HepG2 (cell line): ENCODE results near the gene HMCN1. TPM values are rescaled to one million over a fixed set of nuclear protein-coding genes. Genes with fewer than 3 reads are reported as not detected.

ENCODE experiments used
- ATAC-seq: fragments of 200-7000 bp; cut with Tn5 transposase; 3 replicates; pipeline ENCODE4 v1.9.1; 2020; ENCODE audit warnings: mild to moderate bottlenecking, moderate library complexity
- BruUV-seq: library from RNA; stranded (reverse); fragments of 400-500 nt; replicated peaks from 2 replicates; lab custom pipeline; 2021; lab: Mats Ljungman, UMichigan
- CTCF ChIA-PET: fragments of 300-600 bp; formaldehyde crosslinking; extraction: SDS; loops from one replicate; lab custom pipeline; 2021; ENCODE audit warnings: low total read pairs, inconsistent platforms, low intra/inter-chr PET ratio; lab: Yijun Ruan, JAX
- POLR2A ChIA-PET: fragments of 350-600 bp; sonication (Branson Sonifier 250); formaldehyde crosslinking; loops from one replicate; lab custom pipeline; 2020; ENCODE audit warnings: antibody characterized with exemption, inconsistent platforms; lab: Yijun Ruan, JAX
- DNase-seq: peaks from one replicate; pipeline ENCODE4 v3.0.0-alpha.2; 2015; ENCODE audit warnings: low spot score
- FAIRE-seq: peaks from 3 replicates; lab custom pipeline; 2011; peaks lifted over from hg19 to GRCh38; lab: Jason Lieb, UNC
- H2AFZ ChIP-seq: one replicate; pipeline ENCODE4 v1.6.1; 2011; ENCODE audit warnings: low read length, inconsistent platforms
- H3K27ac ChIP-seq: fragments of 300-600 bp; 3 replicates; pipeline ENCODE4 v1.8.0; 2011; ENCODE audit warnings: mixed run types, mild to moderate bottlenecking, mixed read lengths, low read length, inconsistent platforms; ENCODE audit not compliant: insufficient read depth; ENCODE audit errors: extremely low read length
- H3K27me3 ChIP-seq, 2 experiments: fragments of 200-600 bp in 1 of 2; 2 replicates in 1 of 2; 3 replicates in 1 of 2; pipeline versions ENCODE4 v1.6.0 to v1.8.0; 2011; ENCODE audit warnings: low read length in 2 of 2, mild to moderate bottlenecking in 2 of 2, moderate library complexity in 2 of 2, inconsistent platforms in 1 of 2; ENCODE audit not compliant: insufficient read depth in 2 of 2, control insufficient read depth in 1 of 2
- H3K36me3 ChIP-seq, 2 experiments: fragments of 200-600 bp in 1 of 2; replicated peaks in 1 of 2; 2 replicates in 1 of 2; 3 replicates in 1 of 2; pipeline versions ENCODE4 v1.5.1 to v1.8.0; 2011; ENCODE audit warnings: low read length in 2 of 2, inconsistent platforms in 1 of 2; ENCODE audit not compliant: insufficient read depth in 2 of 2, control insufficient read depth in 1 of 2
- H3K4me1 ChIP-seq: 2 replicates; pipeline ENCODE4 v1.5.1; 2012; ENCODE audit warnings: low read length, inconsistent platforms; ENCODE audit not compliant: insufficient read depth
- H3K4me2 ChIP-seq: 2 replicates; pipeline ENCODE4 v1.6.0; 2011; ENCODE audit warnings: low read depth, low read length, inconsistent platforms
- H3K4me3 ChIP-seq, 3 experiments: fragments of 200-600 bp in 1 of 3; sonication (generic), shearing (Covaris generic) in 1 of 3; replicated peaks in 1 of 3; 2 replicates each; pipeline ENCODE4 v1.5.1; 2011 to 2016; ENCODE audit warnings: low read length in 3 of 3, inconsistent platforms in 2 of 3, low read depth in 2 of 3, mild to moderate bottlenecking in 2 of 3, control low read depth in 1 of 3, mixed read lengths in 1 of 3; ENCODE audit not compliant: insufficient read depth in 1 of 3
- H3K79me2 ChIP-seq: one replicate; pipeline ENCODE4 v1.6.1; 2011; ENCODE audit warnings: low read length, inconsistent platforms; ENCODE audit not compliant: insufficient read depth
- H3K9ac ChIP-seq: 2 replicates; pipeline ENCODE4 v1.6.0; 2011; ENCODE audit warnings: mild to moderate bottlenecking, low read depth, low read length, inconsistent platforms; ENCODE audit not compliant: insufficient read depth
- H3K9me3 ChIP-seq: 2 replicates; pipeline ENCODE4 v1.5.1; 2012; ENCODE audit warnings: mild to moderate bottlenecking, low read length
- H4K20me1 ChIP-seq: 2 replicates; pipeline ENCODE4 v1.6.0; 2011; ENCODE audit warnings: inconsistent platforms, mild to moderate bottlenecking, low read length, moderate library complexity; ENCODE audit not compliant: insufficient read depth
- ATRX ChIP-seq: sonication (generic); formaldehyde crosslinking; IDR thresholded peaks from 2 replicates; pipeline ENCODE4 v1.4.0; 2020; ENCODE audit warnings: missing genetic modification reagents, borderline replicate concordance
- DMAP1 ChIP-seq: IDR thresholded peaks from 2 replicates; pipeline ENCODE4 v1.6.1; 2016
- FOXJ3 ChIP-seq: sonication (generic); formaldehyde crosslinking; IDR thresholded peaks from 2 replicates; pipeline ENCODE4 v1.4.0; 2020; ENCODE audit warnings: missing genetic modification reagents, mild to moderate bottlenecking, borderline replicate concordance
- HNRNPLL ChIP-seq: fragments of 200-400 bp; formaldehyde crosslinking; IDR thresholded peaks from 2 replicates; pipeline ENCODE4 v1.6.1; 2017; ENCODE audit warnings: mild to moderate bottlenecking, low read depth, low read length; ENCODE audit not compliant: poor library complexity, severe bottlenecking
- MAFF ChIP-seq: IDR thresholded peaks from 2 replicates; pipeline ENCODE4 v1.6.1; 2011; ENCODE audit warnings: low read depth, low read length, improper control_type of control experiment
- NFRKB ChIP-seq: fragments of 450-650 bp; IDR thresholded peaks from 2 replicates; pipeline ENCODE4 v1.6.1; 2017
- NR1H2 ChIP-seq: sonication (generic); formaldehyde crosslinking; IDR thresholded peaks from 2 replicates; pipeline ENCODE4 v1.8.1; 2022; ENCODE audit warnings: low read depth, missing genetic modification reagents, borderline replicate concordance
- TARDBP ChIP-seq: sonication (generic); formaldehyde crosslinking; IDR thresholded peaks from 2 replicates; pipeline ENCODE4 v1.8.0; 2022; ENCODE audit warnings: mild to moderate bottlenecking, missing genetic modification reagents
- THAP8 ChIP-seq: sonication (generic); formaldehyde crosslinking; IDR thresholded peaks from 2 replicates; pipeline ENCODE4 v1.5.1; 2020; ENCODE audit warnings: missing genetic modification reagents, mild to moderate bottlenecking, borderline replicate concordance
- ZBTB46 ChIP-seq: sonication (generic); formaldehyde crosslinking; IDR thresholded peaks from 2 replicates; pipeline ENCODE4 v1.4.0; 2020; ENCODE audit warnings: mild to moderate bottlenecking, missing genetic modification reagents, borderline replicate concordance
- ZFP82 ChIP-seq: sonication (generic); formaldehyde crosslinking; IDR thresholded peaks from 2 replicates; pipeline ENCODE4 v1.5.1; 2020; ENCODE audit warnings: mild to moderate bottlenecking, missing genetic modification reagents, borderline replicate concordance
- ZFP90 ChIP-seq: sonication (generic); formaldehyde crosslinking; IDR thresholded peaks from 2 replicates; pipeline ENCODE4 v1.8.0; 2022; ENCODE audit warnings: missing genetic modification reagents, mild to moderate bottlenecking, inconsistent platforms, borderline replicate concordance
- ZNF282 ChIP-seq: fragments of 450-650 bp; IDR thresholded peaks from 2 replicates; pipeline ENCODE4 v1.6.1; 2018; ENCODE audit not compliant: partially characterized antibody
- ZNF430 ChIP-seq: sonication (generic); formaldehyde crosslinking; IDR thresholded peaks from 2 replicates; pipeline ENCODE4 v1.9.0; 2021; ENCODE audit warnings: mild to moderate bottlenecking, missing genetic modification reagents
- ZNF44 ChIP-seq: sonication (generic); formaldehyde crosslinking; IDR thresholded peaks from 2 replicates; pipeline ENCODE4 v1.5.1; 2020; ENCODE audit warnings: mild to moderate bottlenecking, missing genetic modification reagents
- ZNF737 ChIP-seq: sonication (generic); formaldehyde crosslinking; IDR thresholded peaks from 2 replicates; pipeline ENCODE4 v1.5.0; 2020; ENCODE audit warnings: missing genetic modification reagents, mild to moderate bottlenecking, borderline replicate concordance
- ZNF768 ChIP-seq: sonication (generic); formaldehyde crosslinking; IDR thresholded peaks from 2 replicates; pipeline ENCODE4 v1.4.0; 2020; ENCODE audit warnings: missing genetic modification reagents
- WGBS: methylation state at CpG from one replicate; pipeline ENCODE4 v1.1.6; 2017; ENCODE audit warnings: low lambda C conversion rate; 5-methylcytosine and 5-hydroxymethylcytosine counted together
- in situ Hi-C: cut with HindIII; loops from 2 replicates; pipeline ENCODE4 v1.10.0; 2017; ENCODE audit warnings: low pct_unique_long_range_greater_than_20kb; ENCODE audit not compliant: extremely low pct_ligation_motif_present
- intact Hi-C: fragments of 100-400 bp; cut with micrococcal nuclease; formaldehyde crosslinking; loops from one replicate; pipeline ENCODE4 v1.10.0; 2022; ENCODE audit not compliant: unreplicated experiment
- polyA plus RNA-seq, 8 experiments: library from polyadenylated mRNA; depleted of rRNA in 3 of 8; stranded (reverse) in 7 of 8; unstranded in 1 of 8; fragments of >200 nt; fragmentation: Illumina TruSeq in 4 of 8; extraction: Trizol in 4 of 8; gene quantifications; 2 replicates each; pipeline versions ENCODE4 v1.2.1 to v1.2.3, GENCODE V29; 2011 to 2016; ENCODE audit warnings: low read depth in 4 of 8, missing spikeins in 1 of 8, mixed read lengths in 1 of 8; ENCODE audit not compliant: insufficient read depth in 1 of 8
- total RNA-seq, 5 experiments: library from RNA; depleted of rRNA; stranded (reverse); fragments of >200 nt; fragmentation: Illumina TruSeq; extraction: Trizol; gene quantifications; 2 replicates each; pipeline ENCODE4 v1.2.3, GENCODE V29; 2016; ENCODE audit warnings: low read depth in 1 of 5
- TF ChIP-seq, protein P1 (sequence below): IDR thresholded peaks from 2 replicates; pipeline ENCODE4 v1.6.1; 2016; ENCODE audit warnings: low read depth, missing genetic modification reagents, missing compliant biosample characterization

HMCN1 gene
- total and polyA plus RNA-seq, 2 of the 13 experiments (the other 11 are each of a cell fraction or from before 2014, with no cell fraction given) = 0.03 TPM; not detected in 1

- H4K20me1 ChIP-seq = no peaks in the 10 kb centered on the region
- no peak overlapping the region for H2AFZ ChIP-seq
- no peak overlapping the region for H3K9ac ChIP-seq
- H3K4me2 ChIP-seq = no peak overlapping the region
- no TSS peak for BruUV-seq
- H3K9me3 ChIP-seq = no peaks in the 10 kb centered on the region
- no peak overlapping the region for H3K27ac ChIP-seq
- H3K27me3 ChIP-seq = no peaks in the 10 kb centered on the region
- intact Hi-C loops (no loop called here), in situ Hi-C loops (no loop called here)
- no peak overlapping the region for H3K4me3 ChIP-seq
- TF ChIP-seq, protein P1, sequence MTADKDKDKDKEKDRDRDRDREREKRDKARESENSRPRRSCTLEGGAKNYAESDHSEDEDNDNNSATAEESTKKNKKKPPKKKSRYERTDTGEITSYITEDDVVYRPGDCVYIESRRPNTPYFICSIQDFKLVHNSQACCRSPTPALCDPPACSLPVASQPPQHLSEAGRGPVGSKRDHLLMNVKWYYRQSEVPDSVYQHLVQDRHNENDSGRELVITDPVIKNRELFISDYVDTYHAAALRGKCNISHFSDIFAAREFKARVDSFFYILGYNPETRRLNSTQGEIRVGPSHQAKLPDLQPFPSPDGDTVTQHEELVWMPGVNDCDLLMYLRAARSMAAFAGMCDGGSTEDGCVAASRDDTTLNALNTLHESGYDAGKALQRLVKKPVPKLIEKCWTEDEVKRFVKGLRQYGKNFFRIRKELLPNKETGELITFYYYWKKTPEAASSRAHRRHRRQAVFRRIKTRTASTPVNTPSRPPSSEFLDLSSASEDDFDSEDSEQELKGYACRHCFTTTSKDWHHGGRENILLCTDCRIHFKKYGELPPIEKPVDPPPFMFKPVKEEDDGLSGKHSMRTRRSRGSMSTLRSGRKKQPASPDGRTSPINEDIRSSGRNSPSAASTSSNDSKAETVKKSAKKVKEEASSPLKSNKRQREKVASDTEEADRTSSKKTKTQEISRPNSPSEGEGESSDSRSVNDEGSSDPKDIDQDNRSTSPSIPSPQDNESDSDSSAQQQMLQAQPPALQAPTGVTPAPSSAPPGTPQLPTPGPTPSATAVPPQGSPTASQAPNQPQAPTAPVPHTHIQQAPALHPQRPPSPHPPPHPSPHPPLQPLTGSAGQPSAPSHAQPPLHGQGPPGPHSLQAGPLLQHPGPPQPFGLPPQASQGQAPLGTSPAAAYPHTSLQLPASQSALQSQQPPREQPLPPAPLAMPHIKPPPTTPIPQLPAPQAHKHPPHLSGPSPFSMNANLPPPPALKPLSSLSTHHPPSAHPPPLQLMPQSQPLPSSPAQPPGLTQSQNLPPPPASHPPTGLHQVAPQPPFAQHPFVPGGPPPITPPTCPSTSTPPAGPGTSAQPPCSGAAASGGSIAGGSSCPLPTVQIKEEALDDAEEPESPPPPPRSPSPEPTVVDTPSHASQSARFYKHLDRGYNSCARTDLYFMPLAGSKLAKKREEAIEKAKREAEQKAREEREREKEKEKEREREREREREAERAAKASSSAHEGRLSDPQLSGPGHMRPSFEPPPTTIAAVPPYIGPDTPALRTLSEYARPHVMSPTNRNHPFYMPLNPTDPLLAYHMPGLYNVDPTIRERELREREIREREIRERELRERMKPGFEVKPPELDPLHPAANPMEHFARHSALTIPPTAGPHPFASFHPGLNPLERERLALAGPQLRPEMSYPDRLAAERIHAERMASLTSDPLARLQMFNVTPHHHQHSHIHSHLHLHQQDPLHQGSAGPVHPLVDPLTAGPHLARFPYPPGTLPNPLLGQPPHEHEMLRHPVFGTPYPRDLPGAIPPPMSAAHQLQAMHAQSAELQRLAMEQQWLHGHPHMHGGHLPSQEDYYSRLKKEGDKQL (CRISPR knock-in tag) = no peak
- no peak for TF ChIP-seq THAP8
- no peak for TF ChIP-seq ZNF282
- no peak for TF ChIP-seq FOXJ3
- no peak for TF ChIP-seq ATRX (CRISPR knock-in tag)
- no peak for TF ChIP-seq ZFP90 (CRISPR knock-in tag)
- no peak for TF ChIP-seq MAFF
- TF ChIP-seq ZBTB46 (CRISPR knock-in tag) = no peak
- TF ChIP-seq NR1H2 (CRISPR knock-in tag) = no peak
- no peak for TF ChIP-seq ZNF737 (CRISPR knock-in tag)
- no peak for TF ChIP-seq HNRNPLL
- TF ChIP-seq DMAP1 = no peak
- no peak for TF ChIP-seq ZFP82 (CRISPR knock-in tag)
- TF ChIP-seq TARDBP (CRISPR knock-in tag) = no peak
- no peak for TF ChIP-seq NFRKB
- TF ChIP-seq ZNF768 = no peak
- no peak for TF ChIP-seq ZNF44 (CRISPR knock-in tag)
- TF ChIP-seq ZNF430 (CRISPR knock-in tag) = no peak
- ChIA-PET POLR2A (no interaction called here), CTCF (no interaction called here)
- H3K36me3 ChIP-seq = no peaks in the 10 kb centered on the region
- no peaks in the 10 kb centered on the region for H3K79me2 ChIP-seq
- DNase-seq = no peak
- H3K4me1 ChIP-seq = no peaks in the 10 kb centered on the region
- WGBS = 0% methylated on average over 2 of the region's 2 CpGs
- no peak for ATAC-seq
- no peak for FAIRE-seq
Observed at GRCh38 chr1:186054003-186054402, 319.8 kb downstream of the HMCN1 start.
